K562 (cell line): ENCODE results near the gene C6orf47. TPM values are rescaled to one million over a fixed set of nuclear protein-coding genes. Genes with fewer than 3 reads are reported as not detected.
A peak's percentile ranks its signal among the peaks of the same experiment; 100 is the strongest.

Experiments
- ARID1B ChIP-seq: fragments of 450-650 bp; IDR thresholded peaks from 2 replicates; pipeline ENCODE4 v1.6.1; 2016; ENCODE audit warnings: antibody characterized with exemption, mild to moderate bottlenecking, inconsistent platforms
- HDGF ChIP-seq: fragments of 450-650 bp; IDR thresholded peaks from 2 replicates; pipeline ENCODE4 v1.6.1; 2016
- KLF13 ChIP-seq: fragments of 450-650 bp; IDR thresholded peaks from 2 replicates; pipeline ENCODE4 v1.6.1; 2016; ENCODE audit warnings: missing genetic modification characterization, low read depth, mild to moderate bottlenecking, missing compliant biosample characterization, moderate library complexity, borderline replicate concordance
- PHB ChIP-seq: fragments of 250-450 bp; sonication (Bioruptor Pico); IDR thresholded peaks from 2 replicates; pipeline ENCODE4 v1.5.0; 2021
- SP2 ChIP-seq: IDR thresholded peaks from 2 replicates; pipeline ENCODE4 v1.6.1; 2011; ENCODE audit warnings: mild to moderate bottlenecking, low read depth, low read length, moderate library complexity; ENCODE audit not compliant: poor library complexity, severe bottlenecking; ENCODE audit errors: extremely low read depth
- SREBF1 ChIP-seq: fragments of 150-350 bp; IDR thresholded peaks from 2 replicates; pipeline ENCODE4 v1.6.1; 2014; ENCODE audit warnings: antibody characterized with exemption, low read depth, low read length, borderline replicate concordance
- SRSF9 ChIP-seq: fragments of 200-400 bp; formaldehyde crosslinking; IDR thresholded peaks from 2 replicates; pipeline ENCODE4 v1.6.1; 2017; ENCODE audit warnings: low read depth, low read length, borderline replicate concordance
- SUPT5H ChIP-seq: fragments of 450-650 bp; IDR thresholded peaks from 2 replicates; pipeline ENCODE4 v1.6.1; 2016
- TAF7 ChIP-seq: fragments of 450-650 bp; IDR thresholded peaks from 2 replicates; pipeline ENCODE4 v1.6.1; 2016; ENCODE audit warnings: missing genetic modification characterization, missing compliant biosample characterization
- TCF7L2 ChIP-seq: fragments of 150-350 bp; IDR thresholded peaks from 2 replicates; pipeline ENCODE4 v1.6.1; 2016; ENCODE audit warnings: low read depth, mild to moderate bottlenecking, low read length, moderate library complexity
- ZBTB1 ChIP-seq: sonication (generic); formaldehyde crosslinking; IDR thresholded peaks from 2 replicates; pipeline ENCODE4 v1.8.1; 2023; ENCODE audit warnings: missing genetic modification reagents, low read depth, mild to moderate bottlenecking, borderline replicate concordance
- ZNF232 ChIP-seq: sonication (generic); formaldehyde crosslinking; IDR thresholded peaks from 2 replicates; pipeline ENCODE4 v1.8.0; 2022; ENCODE audit warnings: mild to moderate bottlenecking, missing genetic modification reagents
- ZNF318 ChIP-seq, 2 experiments: fragments of 450-650 bp; IDR thresholded peaks; 2 replicates each; pipeline ENCODE4 v1.6.1; 2016; ENCODE audit warnings: mild to moderate bottlenecking in 2 of 2, borderline replicate concordance in 1 of 2, low read depth in 1 of 2, moderate library complexity in 1 of 2
- ZZZ3 ChIP-seq: fragments of 450-650 bp; IDR thresholded peaks from 2 replicates; pipeline ENCODE4 v1.6.1; 2016; ENCODE audit warnings: antibody characterized with exemption, mild to moderate bottlenecking, moderate library complexity
- polyA plus RNA-seq, 8 experiments: library from polyadenylated mRNA; depleted of rRNA in 4 of 8; stranded (reverse) in 5 of 8; unstranded in 3 of 8; fragments of >200 nt; fragmentation: Nextera tagmentation in 2 of 8; fragmentation: Illumina TruSeq in 1 of 8; extraction: Ambion mirVana in 2 of 8; extraction: Trizol in 1 of 8; gene quantifications; 2 replicates each; pipeline versions ENCODE4 v1.2.1 to v1.2.3, GENCODE V29; 2011 to 2014; ENCODE audit warnings: inconsistent platforms in 1 of 8, missing spikeins in 1 of 8
- total RNA-seq, 7 experiments: library from RNA; depleted of rRNA in 6 of 7; stranded (reverse); fragments of >200 nt in 6 of 7; fragmentation: Illumina TruSeq in 2 of 7; extraction: Trizol in 2 of 7; gene quantifications; 2 replicates each; pipeline versions ENCODE4 v1.2.1 to v1.2.3, GENCODE V29; 2011 to 2021; ENCODE audit warnings: low replicate concordance in 1 of 7
- TF ChIP-seq, protein P1 (sequence below): sonication (generic); formaldehyde crosslinking; IDR thresholded peaks from 2 replicates; pipeline ENCODE4 v1.8.0; 2022; ENCODE audit warnings: missing genetic modification reagents, mild to moderate bottlenecking, borderline replicate concordance
- TF ChIP-seq, protein P2 (sequence below): sonication (generic); formaldehyde crosslinking; IDR thresholded peaks from 2 replicates; pipeline ENCODE4 v1.8.1; 2022; ENCODE audit warnings: missing genetic modification reagents

Gene C6orf47
- total and polyA plus RNA-seq, 9 of the 15 experiments (the other 6 are each of a cell fraction or from before 2014, with no cell fraction given) = 0.14 to 43.8 (median 27.0) TPM

DNA sequence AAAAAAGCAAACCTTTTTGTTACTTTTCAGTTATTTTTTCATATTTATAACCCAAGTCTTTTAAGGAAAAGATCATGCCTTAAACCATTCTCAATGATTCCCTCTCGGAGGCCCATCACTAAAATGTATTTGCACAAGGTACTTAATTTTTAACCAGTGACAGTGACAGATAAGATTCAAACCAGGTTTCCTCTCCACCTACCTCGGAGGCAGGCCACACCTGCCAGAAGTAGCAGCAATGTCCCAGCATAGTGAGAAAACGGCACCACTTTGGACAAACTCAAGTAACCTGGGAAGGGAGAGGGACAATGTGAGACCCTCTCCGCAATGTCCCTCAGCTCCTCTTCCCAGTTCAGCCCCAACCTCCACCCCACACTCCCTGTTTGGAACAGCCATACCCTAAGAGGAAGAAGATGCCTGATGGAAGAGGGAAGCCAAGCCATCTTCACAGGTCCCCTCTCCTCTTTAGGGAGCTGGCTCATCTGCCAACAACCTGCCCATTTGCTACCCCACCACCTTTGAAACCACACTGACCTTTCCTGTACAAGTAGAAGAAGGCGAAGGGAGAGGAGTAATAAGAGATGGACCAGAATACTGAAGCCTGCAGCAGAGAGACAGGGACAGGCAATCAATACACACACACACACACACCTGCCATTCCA, 40.3 kb upstream of the C6orf47 start (continued):
- TF ChIP-seq ZNF318 (IDR thresholded peaks at IDR 0.05; ENCODE audit: borderline replicate concordance in 1 of 2, low read depth in 1 of 2) = no peak; a peak in 1 of 4 replicates
- TF ChIP-seq HDGF = peak; percentile 93
- no peak for TF ChIP-seq PHB (CRISPR knock-in tag)
- 0 out of 2 replicates have a peak, but pooled peaks have one; percentile 23 for TF ChIP-seq SREBF1
- no peak for TF ChIP-seq KLF13 (tag)
- TF ChIP-seq ZNF232 (CRISPR knock-in tag) = peak; percentile 69; the same call in 1 of the 2 replicates
- peak; percentile 13 for TF ChIP-seq SP2
- TF ChIP-seq ARID1B = no peak
- TF ChIP-seq, protein P1, sequence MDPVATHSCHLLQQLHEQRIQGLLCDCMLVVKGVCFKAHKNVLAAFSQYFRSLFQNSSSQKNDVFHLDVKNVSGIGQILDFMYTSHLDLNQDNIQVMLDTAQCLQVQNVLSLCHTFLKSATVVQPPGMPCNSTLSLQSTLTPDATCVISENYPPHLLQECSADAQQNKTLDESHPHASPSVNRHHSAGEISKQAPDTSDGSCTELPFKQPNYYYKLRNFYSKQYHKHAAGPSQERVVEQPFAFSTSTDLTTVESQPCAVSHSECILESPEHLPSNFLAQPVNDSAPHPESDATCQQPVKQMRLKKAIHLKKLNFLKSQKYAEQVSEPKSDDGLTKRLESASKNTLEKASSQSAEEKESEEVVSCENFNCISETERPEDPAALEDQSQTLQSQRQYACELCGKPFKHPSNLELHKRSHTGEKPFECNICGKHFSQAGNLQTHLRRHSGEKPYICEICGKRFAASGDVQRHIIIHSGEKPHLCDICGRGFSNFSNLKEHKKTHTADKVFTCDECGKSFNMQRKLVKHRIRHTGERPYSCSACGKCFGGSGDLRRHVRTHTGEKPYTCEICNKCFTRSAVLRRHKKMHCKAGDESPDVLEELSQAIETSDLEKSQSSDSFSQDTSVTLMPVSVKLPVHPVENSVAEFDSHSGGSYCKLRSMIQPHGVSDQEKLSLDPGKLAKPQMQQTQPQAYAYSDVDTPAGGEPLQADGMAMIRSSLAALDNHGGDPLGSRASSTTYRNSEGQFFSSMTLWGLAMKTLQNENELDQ = 0 out of 2 replicates have a peak, but pooled peaks have one; percentile 26
- no peak for TF ChIP-seq TCF7L2
- no peak for TF ChIP-seq SRSF9
- TF ChIP-seq, protein P2, sequence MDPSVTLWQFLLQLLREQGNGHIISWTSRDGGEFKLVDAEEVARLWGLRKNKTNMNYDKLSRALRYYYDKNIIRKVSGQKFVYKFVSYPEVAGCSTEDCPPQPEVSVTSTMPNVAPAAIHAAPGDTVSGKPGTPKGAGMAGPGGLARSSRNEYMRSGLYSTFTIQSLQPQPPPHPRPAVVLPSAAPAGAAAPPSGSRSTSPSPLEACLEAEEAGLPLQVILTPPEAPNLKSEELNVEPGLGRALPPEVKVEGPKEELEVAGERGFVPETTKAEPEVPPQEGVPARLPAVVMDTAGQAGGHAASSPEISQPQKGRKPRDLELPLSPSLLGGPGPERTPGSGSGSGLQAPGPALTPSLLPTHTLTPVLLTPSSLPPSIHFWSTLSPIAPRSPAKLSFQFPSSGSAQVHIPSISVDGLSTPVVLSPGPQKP (CRISPR knock-in tag) = 0 out of 2 replicates have a peak, but pooled peaks have one; percentile 61
- 0 out of 2 replicates have a peak, but pooled peaks have one; percentile 46 for TF ChIP-seq ZBTB1
- TF ChIP-seq ZZZ3 = no peak
- peak; percentile 29; the same call in 1 of the 2 replicates for TF ChIP-seq SUPT5H
- TF ChIP-seq TAF7 (tag) = 0 out of 2 replicates have a peak, but pooled peaks have one; percentile 13
